ENCODE data around the gene NCOA1.

NCOA1 gene

GRCh38 chr2:24611631-24612030, 120.6 kb downstream of the NCOA1 start:
- Histone ChIP-seq H3K4me1 (ENCODE audit: control insufficient read depth, insufficient read depth, low read length) (no peaks in the 10 kb centered on the region), H3K27me3 (ENCODE audit: control insufficient read depth, insufficient read depth, low read length) (no peaks in the 10 kb centered on the region), H3K4me3 (ENCODE audit: low read length) (no peak overlapping the region), H3K36me3 (ENCODE audit: control insufficient read depth, insufficient read depth, low read length) (no peaks in the 10 kb centered on the region), H3K9ac (ENCODE audit: low read length) (no peak overlapping the region), H3K9me3 (ENCODE audit: control insufficient read depth, low read length) (no peaks in the 10 kb centered on the region)

DNA sequence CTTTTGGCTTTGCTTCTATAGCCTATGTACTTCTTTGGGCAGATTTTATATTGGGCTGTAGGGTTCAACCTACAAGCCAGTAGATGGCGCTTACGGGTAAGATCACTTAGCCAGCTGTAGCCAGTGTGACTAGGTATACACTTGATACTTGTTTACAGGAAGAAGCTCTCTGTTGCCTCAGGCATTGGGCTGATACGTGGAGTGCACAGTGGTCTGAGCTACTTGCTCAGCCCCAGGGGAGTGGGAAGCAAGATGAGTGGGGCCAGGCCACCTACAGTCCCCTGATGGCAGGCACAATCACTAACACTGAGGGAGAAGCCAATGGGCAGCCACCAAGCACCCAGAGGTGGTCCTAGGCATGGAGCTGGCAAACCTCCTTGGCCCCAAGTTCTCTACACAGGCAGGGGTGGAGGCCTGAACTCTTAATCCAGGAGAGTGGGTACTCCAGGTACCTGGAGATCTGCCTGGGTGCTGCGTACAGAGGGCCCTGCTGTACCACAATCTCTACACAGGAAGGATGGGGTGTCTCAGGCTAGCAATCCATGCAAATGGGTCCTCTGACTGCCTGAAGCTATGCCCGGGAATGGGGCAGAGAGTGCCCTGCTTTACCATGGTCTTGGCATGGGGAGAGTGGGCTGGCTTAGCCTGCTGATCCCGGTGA, 122.2 kb downstream of the NCOA1 start:
- Histone ChIP-seq H3K4me1 (ENCODE audit: control insufficient read depth, insufficient read depth, low read length) (peaks cover 6% of the 10 kb centered on the region), H3K9ac (ENCODE audit: low read length) (no peak overlapping the region), H3K27me3 (ENCODE audit: control insufficient read depth, insufficient read depth, low read length) (no peaks in the 10 kb centered on the region), H3K9me3 (ENCODE audit: control insufficient read depth, low read length) (no peaks in the 10 kb centered on the region), H3K4me3 (ENCODE audit: low read length) (no peak overlapping the region), H3K36me3 (ENCODE audit: control insufficient read depth, insufficient read depth, low read length) (no peaks in the 10 kb centered on the region)

DNA sequence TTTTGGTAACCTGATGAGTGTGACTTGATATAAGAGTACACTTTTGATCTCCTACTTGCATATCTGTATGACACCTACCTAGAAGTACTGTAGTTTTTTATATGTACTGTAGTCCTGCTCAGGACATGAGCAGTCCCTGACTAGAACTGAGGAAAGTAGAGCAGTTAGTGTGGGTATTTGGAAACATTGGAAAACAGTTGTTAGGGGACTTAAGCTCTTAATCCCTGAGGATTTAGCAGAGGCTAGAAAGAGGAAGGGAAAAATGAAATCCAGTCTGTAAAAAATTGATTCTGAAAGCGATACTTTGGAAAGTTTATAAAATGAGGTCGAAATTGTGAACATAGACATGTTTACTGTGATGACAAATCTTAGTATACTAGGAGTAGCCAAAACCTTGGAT, 125.6 kb downstream of the NCOA1 start:
- Histone ChIP-seq H3K9ac (ENCODE audit: low read length) (no peak overlapping the region), H3K27me3 (ENCODE audit: control insufficient read depth, insufficient read depth, low read length) (no peaks in the 10 kb centered on the region), H3K36me3 (ENCODE audit: control insufficient read depth, insufficient read depth, low read length) (no peaks in the 10 kb centered on the region), H3K4me1 (ENCODE audit: control insufficient read depth, insufficient read depth, low read length) (peaks cover 6% of the 10 kb centered on the region), H3K4me3 (ENCODE audit: low read length) (no peak overlapping the region), H3K9me3 (ENCODE audit: control insufficient read depth, low read length) (no peaks in the 10 kb centered on the region)

- Histone ChIP-seq H3K4me1 (ENCODE audit: control insufficient read depth, insufficient read depth, low read length) (peaks cover 6% of the 10 kb centered on the region), H3K9me3 (ENCODE audit: control insufficient read depth, low read length) (no peaks in the 10 kb centered on the region), H3K4me3 (ENCODE audit: low read length) (no peak overlapping the region), H3K9ac (ENCODE audit: low read length) (no peak overlapping the region), H3K27me3 (ENCODE audit: control insufficient read depth, insufficient read depth, low read length) (no peaks in the 10 kb centered on the region), H3K36me3 (ENCODE audit: control insufficient read depth, insufficient read depth, low read length) (no peaks in the 10 kb centered on the region)
These were observed 126.4 kb downstream of the NCOA1 start for GRCh38 chr2:24617424-24617823.

GRCh38 chr2:24618144-24618543, 127.1 kb downstream of the NCOA1 start:
- H3K4me1 ChIP-seq (ENCODE audit: control insufficient read depth, insufficient read depth, low read length): peaks cover 6% of the 10 kb centered on the region

GRCh38 chr2:24618680-24619079, 127.6 kb downstream of the NCOA1 start:
- Histone ChIP-seq H3K4me3 (ENCODE audit: low read length) (no peak overlapping the region), H3K27me3 (ENCODE audit: control insufficient read depth, insufficient read depth, low read length) (no peaks in the 10 kb centered on the region), H3K4me1 (ENCODE audit: control insufficient read depth, insufficient read depth, low read length) (peaks cover 6% of the 10 kb centered on the region), H3K9me3 (ENCODE audit: control insufficient read depth, low read length) (no peaks in the 10 kb centered on the region), H3K9ac (ENCODE audit: low read length) (no peak overlapping the region), H3K36me3 (ENCODE audit: control insufficient read depth, insufficient read depth, low read length) (no peaks in the 10 kb centered on the region)

More at GRCh38 chr2:24618144-24618543, 127.1 kb downstream of the NCOA1 start:
- H3K9me3 ChIP-seq (ENCODE audit: control insufficient read depth, low read length): no peaks in the 10 kb centered on the region
- H3K4me3 ChIP-seq (ENCODE audit: low read length): no peak overlapping the region
- no peaks in the 10 kb centered on the region for H3K36me3 ChIP-seq (ENCODE audit: control insufficient read depth, insufficient read depth, low read length)
- no peaks in the 10 kb centered on the region for H3K27me3 ChIP-seq (ENCODE audit: control insufficient read depth, insufficient read depth, low read length)
- no peak overlapping the region for H3K9ac ChIP-seq (ENCODE audit: low read length)

DNA sequence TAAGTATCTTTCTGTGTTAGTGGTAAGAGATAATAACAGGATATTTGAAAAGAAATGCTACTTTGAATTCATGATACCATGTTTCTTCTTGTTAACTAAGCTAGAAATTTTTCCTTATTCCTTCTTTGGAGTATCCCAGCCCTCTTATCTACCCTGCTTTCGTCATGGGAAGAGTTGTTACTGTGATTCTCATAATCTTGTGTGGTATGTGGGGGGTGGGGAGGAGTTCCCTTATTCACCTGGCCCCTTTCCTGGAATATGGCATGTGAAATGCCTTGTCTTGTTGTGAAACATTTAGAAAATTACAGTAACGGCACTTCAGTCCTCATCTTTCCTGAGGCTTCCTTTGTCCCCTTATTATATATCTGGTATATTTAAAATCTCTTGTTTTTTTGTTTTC, 129.9 kb downstream of the NCOA1 start:
- H3K4me1 ChIP-seq (ENCODE audit: control insufficient read depth, insufficient read depth, low read length): peaks cover 6% of the 10 kb centered on the region
- no peaks in the 10 kb centered on the region for H3K9me3 ChIP-seq (ENCODE audit: control insufficient read depth, low read length)
- H3K4me3 ChIP-seq (ENCODE audit: low read length): no peak overlapping the region
- H3K9ac ChIP-seq (ENCODE audit: low read length): no peak overlapping the region
- no peaks in the 10 kb centered on the region for H3K27me3 ChIP-seq (ENCODE audit: control insufficient read depth, insufficient read depth, low read length)
- H3K36me3 ChIP-seq (ENCODE audit: control insufficient read depth, insufficient read depth, low read length): no peaks in the 10 kb centered on the region

DNA sequence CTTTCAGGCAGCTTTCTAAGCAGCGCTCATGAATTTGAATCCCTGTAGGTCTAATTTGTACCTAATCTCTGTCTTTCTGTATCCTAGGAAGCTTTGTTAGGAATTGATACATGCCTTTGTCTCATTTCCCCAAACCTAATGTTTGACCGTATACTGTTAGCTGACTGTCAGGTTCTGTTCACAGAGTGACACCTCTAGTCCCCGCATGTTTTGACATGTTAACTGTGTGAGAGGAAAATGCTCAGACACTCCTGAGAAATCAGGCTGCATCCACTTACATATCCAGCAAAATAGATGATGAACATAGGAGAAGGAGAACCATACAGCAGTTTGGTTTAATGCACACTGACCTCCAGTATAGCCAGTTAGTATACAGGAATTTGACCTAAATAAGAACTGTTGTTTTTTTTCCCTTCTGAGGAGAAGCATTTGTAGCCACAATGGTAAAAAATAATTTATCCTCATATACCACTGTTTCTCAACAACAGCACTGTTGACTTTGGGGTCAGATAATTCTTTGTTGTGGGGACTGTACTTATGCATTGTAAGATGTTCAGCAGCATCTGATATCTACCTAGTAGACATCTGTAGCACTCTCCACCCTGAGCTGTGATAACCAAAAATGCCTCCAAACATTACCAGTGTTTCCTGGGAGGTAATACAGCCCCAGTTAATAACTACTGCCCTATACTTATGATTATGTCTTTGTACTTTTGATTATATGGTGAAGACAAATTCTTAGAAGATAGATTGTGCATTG, 130.9 kb downstream of the NCOA1 start:
- H3K9ac ChIP-seq (ENCODE audit: low read length): no peak overlapping the region
- no peak overlapping the region for H3K4me3 ChIP-seq (ENCODE audit: low read length)
- no peaks in the 10 kb centered on the region for H3K36me3 ChIP-seq (ENCODE audit: control insufficient read depth, insufficient read depth, low read length)
- peaks cover 6% of the 10 kb centered on the region for H3K4me1 ChIP-seq (ENCODE audit: control insufficient read depth, insufficient read depth, low read length)
- H3K9me3 ChIP-seq (ENCODE audit: control insufficient read depth, low read length): no peaks in the 10 kb centered on the region
- H3K27me3 ChIP-seq (ENCODE audit: control insufficient read depth, insufficient read depth, low read length): no peaks in the 10 kb centered on the region

DNA sequence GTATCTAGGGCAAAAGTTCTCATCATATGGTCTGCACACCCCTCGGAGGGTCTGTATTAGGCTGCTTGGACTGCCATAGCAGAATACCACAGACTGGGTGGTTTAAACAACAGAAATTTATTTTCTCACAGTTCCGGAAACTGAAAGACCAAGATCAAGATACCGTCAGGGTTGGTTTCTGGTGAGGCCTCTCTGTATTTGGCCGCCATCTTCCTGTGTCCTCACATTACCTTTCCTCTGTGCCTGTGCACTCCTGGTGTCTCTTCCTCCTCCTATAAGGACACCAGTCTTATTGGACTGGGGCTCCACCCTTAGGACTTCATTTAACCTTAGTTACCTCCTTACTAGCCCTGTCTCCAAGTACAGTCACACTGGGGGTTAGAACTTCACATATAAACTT, 132.5 kb downstream of the NCOA1 start:
- H3K9me3 ChIP-seq (ENCODE audit: control insufficient read depth, low read length): no peaks in the 10 kb centered on the region

DNA sequence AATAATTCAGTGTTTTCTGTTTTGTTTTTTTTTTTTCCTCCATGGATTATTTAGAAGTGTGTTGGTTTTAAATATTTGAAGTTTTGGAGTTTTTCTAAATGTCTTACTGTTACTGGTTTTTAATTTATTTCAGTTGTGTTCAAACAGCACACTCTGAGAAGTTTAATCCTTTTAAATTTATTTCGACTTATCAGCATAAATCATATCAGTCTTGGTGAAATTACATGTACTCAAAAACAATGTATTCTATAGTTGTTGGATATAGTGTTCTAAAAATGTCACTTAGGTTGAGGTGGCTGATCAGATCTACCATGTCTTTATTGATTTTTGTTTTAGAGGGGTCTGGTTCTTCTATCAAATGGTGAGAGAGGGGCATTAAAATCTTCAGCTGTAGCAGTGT, 134.7 kb downstream of the NCOA1 start:
- Histone ChIP-seq H3K4me1 (ENCODE audit: control insufficient read depth, insufficient read depth, low read length) (no peaks in the 10 kb centered on the region), H3K4me3 (ENCODE audit: low read length) (no peak overlapping the region), H3K9me3 (ENCODE audit: control insufficient read depth, low read length) (no peaks in the 10 kb centered on the region), H3K36me3 (ENCODE audit: control insufficient read depth, insufficient read depth, low read length) (no peaks in the 10 kb centered on the region), H3K27me3 (ENCODE audit: control insufficient read depth, insufficient read depth, low read length) (no peaks in the 10 kb centered on the region), H3K9ac (ENCODE audit: low read length) (no peak overlapping the region)

More for the DNA sequence above, 132.5 kb downstream of the NCOA1 start:
- H3K4me3 ChIP-seq (ENCODE audit: low read length): no peak overlapping the region
- H3K9ac ChIP-seq (ENCODE audit: low read length): no peak overlapping the region
- no peaks in the 10 kb centered on the region for H3K4me1 ChIP-seq (ENCODE audit: control insufficient read depth, insufficient read depth, low read length)
- H3K36me3 ChIP-seq (ENCODE audit: control insufficient read depth, insufficient read depth, low read length): no peaks in the 10 kb centered on the region
- H3K27me3 ChIP-seq (ENCODE audit: control insufficient read depth, insufficient read depth, low read length): no peaks in the 10 kb centered on the region

DNA sequence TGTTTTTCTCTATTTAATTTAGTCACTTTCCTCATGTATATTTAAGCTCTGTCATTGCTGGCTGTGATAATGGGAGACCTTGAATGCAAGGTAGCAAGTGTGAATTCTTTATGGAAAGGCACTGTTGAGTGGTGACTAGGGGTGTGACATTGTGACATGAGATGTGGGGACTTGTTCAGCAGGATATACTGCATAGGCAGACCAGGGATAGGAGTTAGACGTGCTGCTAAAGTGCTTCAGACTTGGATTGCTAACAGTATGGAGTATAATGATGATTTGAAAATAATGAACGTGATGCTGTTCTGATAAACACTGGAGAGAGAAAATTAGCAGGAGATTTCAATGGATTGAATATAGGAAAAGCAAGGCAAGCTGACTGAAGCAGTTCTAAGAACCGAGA, 135.1 kb downstream of the NCOA1 start:
- H3K4me3 ChIP-seq (ENCODE audit: low read length): no peak overlapping the region
- no peaks in the 10 kb centered on the region for H3K27me3 ChIP-seq (ENCODE audit: control insufficient read depth, insufficient read depth, low read length)
- no peaks in the 10 kb centered on the region for H3K36me3 ChIP-seq (ENCODE audit: control insufficient read depth, insufficient read depth, low read length)
- H3K9ac ChIP-seq (ENCODE audit: low read length): no peak overlapping the region
- no peaks in the 10 kb centered on the region for H3K4me1 ChIP-seq (ENCODE audit: control insufficient read depth, insufficient read depth, low read length)
- H3K9me3 ChIP-seq (ENCODE audit: control insufficient read depth, low read length): no peaks in the 10 kb centered on the region

- Histone ChIP-seq H3K4me3 (ENCODE audit: low read length) (no peak overlapping the region), H3K9ac (ENCODE audit: low read length) (no peak overlapping the region), H3K4me1 (ENCODE audit: control insufficient read depth, insufficient read depth, low read length) (no peaks in the 10 kb centered on the region), H3K36me3 (ENCODE audit: control insufficient read depth, insufficient read depth, low read length) (no peaks in the 10 kb centered on the region), H3K27me3 (ENCODE audit: control insufficient read depth, insufficient read depth, low read length) (no peaks in the 10 kb centered on the region), H3K9me3 (ENCODE audit: control insufficient read depth, low read length) (no peaks in the 10 kb centered on the region)
These were observed 137.7 kb downstream of the NCOA1 start for GRCh38 chr2:24628746-24629145.

All from mucosa of stomach (tissue), 1 donor.